ENCODE results near the gene COL4A6.

GRCh38 chrX:108216919-108217571, 221.2 kb downstream of the COL4A6 start:
- TF ChIP-seq CTCF (IDR thresholded peaks at IDR 0.05; ENCODE audit: low read length) (no peak), EZH2 (optimal IDR thresholded peaks at IDR 0.05; ENCODE audit: low read depth, low read length) (no peak), EZH2phosphoT487 (IDR thresholded peaks at IDR 0.05; ENCODE audit: low read length) (no peak)
